Endodermal cell (in vitro differentiated cells): Measurements from ENCODE around the gene IFNL1. TPM values are rescaled to one million over a fixed set of nuclear protein-coding genes. Genes with fewer than 3 reads are reported as not detected.

Experiments
- DNase-seq: peaks from one replicate; pipeline ENCODE4 v3.0.0-alpha.2; 2017
- H3K27ac ChIP-seq: 2 replicates; pipeline ENCODE4 v1.5.1; 2013; ENCODE audit warnings: mild to moderate bottlenecking, low read depth, low read length, moderate library complexity
- H3K27me3 ChIP-seq: 2 replicates; pipeline ENCODE4 v1.6.1; 2013; ENCODE audit warnings: mild to moderate bottlenecking, low read length, moderate library complexity; ENCODE audit not compliant: insufficient read depth, control insufficient read depth, poor library complexity, severe bottlenecking
- H3K36me3 ChIP-seq: 2 replicates; pipeline ENCODE4 v1.7.0; 2013; ENCODE audit warnings: mild to moderate bottlenecking, low read length, moderate library complexity; ENCODE audit not compliant: control insufficient read depth, insufficient read depth
- H3K4me1 ChIP-seq: one replicate; pipeline ENCODE4 v1.7.0; 2013; ENCODE audit warnings: low read length; ENCODE audit not compliant: control insufficient read depth, insufficient read depth
- H3K4me3 ChIP-seq: 2 replicates; pipeline ENCODE4 v1.5.1; 2013; ENCODE audit warnings: mild to moderate bottlenecking, low read length, moderate library complexity
- H3K9ac ChIP-seq: 2 replicates; pipeline ENCODE4 v1.6.1; 2013; ENCODE audit warnings: mild to moderate bottlenecking, low read length, moderate library complexity; ENCODE audit not compliant: poor library complexity, severe bottlenecking; ENCODE audit errors: extremely low read depth
- H3K9me3 ChIP-seq: 2 replicates; pipeline ENCODE4 v1.6.1; 2013; ENCODE audit warnings: mild to moderate bottlenecking, low read length, moderate library complexity; ENCODE audit not compliant: control insufficient read depth
- H3K27ac Mint-ChIP-seq: 2 replicates; pipeline ENCODE4 v1.8.0; 2020; ENCODE audit warnings: mixed read lengths
- H3K27me3 Mint-ChIP-seq: 2 replicates; pipeline ENCODE4 v1.8.0; 2021; ENCODE audit warnings: mild to moderate bottlenecking, mixed read lengths; ENCODE audit not compliant: insufficient read depth
- H3K36me3 Mint-ChIP-seq: 2 replicates; pipeline ENCODE4 v1.8.0; 2020; ENCODE audit warnings: low read depth, mixed read lengths
- H3K4me1 Mint-ChIP-seq: 2 replicates; pipeline ENCODE4 v1.8.0; 2020; ENCODE audit warnings: mixed read lengths
- H3K4me3 Mint-ChIP-seq: 2 replicates; pipeline ENCODE4 v1.8.0; 2020; ENCODE audit warnings: mild to moderate bottlenecking, moderate library complexity, mixed read lengths
- H3K9me3 Mint-ChIP-seq: 2 replicates; pipeline ENCODE4 v1.8.0; 2020; ENCODE audit warnings: mild to moderate bottlenecking, mixed read lengths
- CTCF ChIP-seq: fragments of 200-600 bp; sonication (generic); conservative IDR thresholded peaks from 2 replicates; pipeline ENCODE4 v1.5.0; 2021; ENCODE audit warnings: antibody characterized with exemption, mild to moderate bottlenecking
- WGBS, 2 experiments: methylation state at CpG; one replicate each; pipeline versions ENCODE4 v1.1.5 to v1.1.7; 2013; ENCODE audit warnings: missing lambda C conversion rate in 2 of 2, mixed read lengths in 1 of 2; ENCODE audit not compliant: insufficient coverage in 1 of 2, insufficient read length in 1 of 2; 5-methylcytosine and 5-hydroxymethylcytosine counted together
- total RNA-seq, 2 donors: library from RNA; stranded (reverse); fragmentation: NEBNext Ultra II Directional in 1 of 2; extraction: Animal tissue kit (Norgen Biotek cat#: 25700) in 1 of 2; gene quantifications; 2 replicates in 1 of 2; 3 replicates in 1 of 2; pipeline ENCODE4 v1.2.1, GENCODE V29; 2021

The IFNL1 gene
- total RNA-seq, 2 donors from 2014 or later: not detected

- H3K27me3 Mint-ChIP-seq: peaks cover 50% of the 10 kb centered on the region
- 55 to 65% methylated on average over 8 to 10 of the region's 10 CpGs for WGBS, 2 experiments
- peaks cover 39% of the 10 kb centered on the region for H3K27me3 ChIP-seq
These were observed 7.4 kb downstream of the IFNL1 start for GRCh38 chr19:39303373-39304184.

GRCh38 chr19:39304185-39304513 is 7.9 kb downstream of the IFNL1 start:
- Mint-ChIP-seq H3K9me3 (no peaks in the 10 kb centered on the region), H3K4me1 (peaks cover 6% of the 10 kb centered on the region), H3K27me3 (peaks cover 55% of the 10 kb centered on the region), H3K36me3 (no peaks in the 10 kb centered on the region), H3K4me3 (no peak overlapping the region), H3K27ac (no peak overlapping the region)
- no peaks in the 10 kb centered on the region for H3K36me3 ChIP-seq
- H3K9me3 ChIP-seq: no peaks in the 10 kb centered on the region
- no peak for DNase-seq
- H3K9ac ChIP-seq: no peak overlapping the region
- TF ChIP-seq CTCF: no peak
- no peaks in the 10 kb centered on the region for H3K4me1 ChIP-seq
- H3K4me3 ChIP-seq: no peak overlapping the region
- no peak overlapping the region for H3K27ac ChIP-seq
- peaks cover 44% of the 10 kb centered on the region for H3K27me3 ChIP-seq

More at GRCh38 chr19:39303373-39304184, 7.4 kb downstream of the IFNL1 start:
- H3K36me3 ChIP-seq: no peaks in the 10 kb centered on the region
- H3K4me3 ChIP-seq: no peak overlapping the region
- H3K9me3 ChIP-seq: no peaks in the 10 kb centered on the region
- Mint-ChIP-seq H3K4me3 (no peak overlapping the region), H3K9me3 (no peaks in the 10 kb centered on the region), H3K4me1 (peaks cover 6% of the 10 kb centered on the region), H3K36me3 (no peaks in the 10 kb centered on the region), H3K27ac (no peak overlapping the region)
- H3K9ac ChIP-seq: no peak overlapping the region
- no peaks in the 10 kb centered on the region for H3K4me1 ChIP-seq
- no peak for TF ChIP-seq CTCF
- H3K27ac ChIP-seq: no peak overlapping the region
- peak; percentile 82 for DNase-seq

- Mint-ChIP-seq H3K4me1 (peaks cover 6% of the 10 kb centered on the region), H3K27me3 (peaks cover 59% of the 10 kb centered on the region), H3K4me3 (no peak overlapping the region), H3K27ac (no peak overlapping the region), H3K36me3 (no peaks in the 10 kb centered on the region), H3K9me3 (no peaks in the 10 kb centered on the region)
- no peak overlapping the region for H3K9ac ChIP-seq
- 49 to 70% methylated on average over 4 to 6 of the region's 6 CpGs for WGBS, 2 experiments
- peaks cover 44% of the 10 kb centered on the region for H3K27me3 ChIP-seq
- H3K27ac ChIP-seq: no peak overlapping the region
- peak; percentile 56 for DNase-seq
- no peaks in the 10 kb centered on the region for H3K9me3 ChIP-seq
- TF ChIP-seq CTCF: no peak
- no peak overlapping the region for H3K4me3 ChIP-seq
- no peaks in the 10 kb centered on the region for H3K4me1 ChIP-seq
- H3K36me3 ChIP-seq: no peaks in the 10 kb centered on the region
These were observed 8.7 kb downstream of the IFNL1 start for GRCh38 chr19:39304701-39305571.
